Tibial nerve (tissue), 4 donors: ENCODE results near the gene APOBEC4. TPM values are rescaled to one million over a fixed set of nuclear protein-coding genes. Genes with fewer than 3 reads are reported as not detected.

Experiments
- DNase-seq, 2 donors: peaks; one replicate each; pipeline ENCODE4 v3.0.0-alpha.2; 2019; ENCODE audit warnings: low spot score in 2 of 2
- H3K27ac ChIP-seq, 4 donors: fragments of 200-600 bp; sonication (generic) in 3 of 4; one replicate each; pipeline ENCODE4 v1.5.1; 2017 to 2019; ENCODE audit warnings: mild to moderate bottlenecking in 1 of 4
- H3K27me3 ChIP-seq, 2 donors: fragments of 200-600 bp; sonication (generic) in 1 of 2; one replicate each; pipeline versions ENCODE4 v1.5.1 to v1.6.0; 2017 to 2019
- H3K36me3 ChIP-seq, 3 donors: fragments of 200-600 bp; sonication (generic); one replicate each; pipeline ENCODE4 v1.5.1; 2018 to 2019
- H3K4me1 ChIP-seq, 4 donors: fragments of 200-600 bp; sonication (generic) in 3 of 4; one replicate each; pipeline ENCODE4 v1.5.1; 2017 to 2019
- H3K4me3 ChIP-seq, 4 donors: fragments of 200-600 bp; sonication (generic) in 3 of 4; one replicate each; pipeline ENCODE4 v1.5.1; 2017 to 2019; ENCODE audit warnings: mild to moderate bottlenecking in 1 of 4, moderate library complexity in 1 of 4
- H3K9me3 ChIP-seq, 4 donors: fragments of 200-600 bp; sonication (generic) in 3 of 4; one replicate each; pipeline ENCODE4 v1.5.1; 2017 to 2019
- CTCF ChIP-seq, 5 experiments: fragments of 200-600 bp in 3 of 5; fragments of 450-650 bp in 2 of 5; sonication (generic) in 3 of 5; IDR thresholded peaks; one replicate each; pipeline ENCODE4 v1.5.1; 2016 to 2019; ENCODE audit warnings: antibody characterized with exemption in 5 of 5, mild to moderate bottlenecking in 3 of 5, moderate library complexity in 2 of 5
- EP300 ChIP-seq, 2 donors: sonication (generic); formaldehyde crosslinking; IDR thresholded peaks; one replicate each; pipeline ENCODE4 v1.6.1; 2017; ENCODE audit warnings: antibody characterized with exemption in 2 of 2, mild to moderate bottlenecking in 1 of 2
- POLR2A ChIP-seq, 2 donors: fragments of 450-650 bp; IDR thresholded peaks; one replicate each; pipeline ENCODE4 v1.6.1; 2017; ENCODE audit warnings: antibody characterized with exemption in 2 of 2, mild to moderate bottlenecking in 2 of 2, moderate library complexity in 2 of 2
- WGBS, 2 donors: methylation state at CpG; one replicate each; pipeline ENCODE4 v1.1.5; 2018; 5-methylcytosine and 5-hydroxymethylcytosine counted together
- total RNA-seq, 4 donors: library from RNA; depleted of rRNA; stranded (reverse); fragments of >200 nt; gene quantifications; one replicate each; pipeline ENCODE4 v1.1.0, GENCODE V29; 2016

APOBEC4 gene
- total RNA-seq, 4 donors from 2014 or later: not detected

- peaks cover 0 to 16% (median 0%) of the 10 kb centered on the region in 4 donors for H3K4me1 ChIP-seq
- no peaks in the 10 kb centered on the region for H3K36me3 ChIP-seq
- no peaks in the 10 kb centered on the region for H3K27me3 ChIP-seq
- no peak for DNase-seq
- 84 to 87% methylated on average over 8 of the region's 8 CpGs for WGBS, 2 donors
- H3K27ac ChIP-seq: no peak overlapping the region
- no peaks in the 10 kb centered on the region for H3K9me3 ChIP-seq
- H3K4me3 ChIP-seq: no peak overlapping the region
- no peak for TF ChIP-seq EP300 (IDR thresholded peaks at IDR 0.05)
- no peak for TF ChIP-seq POLR2A (IDR thresholded peaks at IDR 0.05)
- no peak for TF ChIP-seq CTCF (IDR thresholded peaks at IDR 0.05)
Observed at GRCh38 chr1:183648042-183648441, 5.1 kb downstream of the APOBEC4 start.

- H3K4me1 ChIP-seq: peaks cover 0 to 12% (median 0%) of the 10 kb centered on the region in 4 donors
- no peaks in the 10 kb centered on the region for H3K9me3 ChIP-seq
- H3K4me3 ChIP-seq: no peak overlapping the region
- no peak overlapping the region for H3K27ac ChIP-seq
- no peaks in the 10 kb centered on the region for H3K36me3 ChIP-seq
- DNase-seq: no peak
- H3K27me3 ChIP-seq: no peaks in the 10 kb centered on the region
- TF ChIP-seq EP300 (IDR thresholded peaks at IDR 0.05) (no peak), POLR2A (IDR thresholded peaks at IDR 0.05) (no peak), CTCF (IDR thresholded peaks at IDR 0.05) (no peak)
Observed at GRCh38 chr1:183646776-183647175, 6.3 kb downstream of the APOBEC4 start.

GRCh38 chr1:183645531-183645930, 7.6 kb downstream of the APOBEC4 start:
- Histone ChIP-seq H3K36me3 (no peaks in the 10 kb centered on the region), H3K9me3 (no peaks in the 10 kb centered on the region)

GRCh38 chr1:183642166-183642565, 10.9 kb downstream of the APOBEC4 start:
- no peak overlapping the region for H3K4me3 ChIP-seq
- H3K27me3 ChIP-seq: no peaks in the 10 kb centered on the region
- H3K36me3 ChIP-seq: no peaks in the 10 kb centered on the region
- 88 to 90% methylated on average over 3 of the region's 3 CpGs for WGBS, 2 donors
- H3K4me1 ChIP-seq: peaks cover 0 to 5% (median 0%) of the 10 kb centered on the region in 4 donors
- no peaks in the 10 kb centered on the region for H3K9me3 ChIP-seq
- TF ChIP-seq EP300 (IDR thresholded peaks at IDR 0.05) (no peak), CTCF (IDR thresholded peaks at IDR 0.05) (no peak), POLR2A (IDR thresholded peaks at IDR 0.05) (no peak)
- H3K27ac ChIP-seq: no peak overlapping the region
- DNase-seq: no peak

More at GRCh38 chr1:183645531-183645930, 7.6 kb downstream of the APOBEC4 start:
- H3K4me3 ChIP-seq: no peak overlapping the region
- DNase-seq: no peak
- H3K27me3 ChIP-seq: no peaks in the 10 kb centered on the region
- peaks cover 0 to 12% (median 0%) of the 10 kb centered on the region in 4 donors for H3K4me1 ChIP-seq
- WGBS, 2 donors: 76 to 82% methylated on average over 5 of the region's 5 CpGs
- no peak overlapping the region for H3K27ac ChIP-seq
- no peak for TF ChIP-seq EP300 (IDR thresholded peaks at IDR 0.05)
- no peak for TF ChIP-seq CTCF (IDR thresholded peaks at IDR 0.05)
- TF ChIP-seq POLR2A (IDR thresholded peaks at IDR 0.05): no peak

- WGBS, 2 donors: 54% methylated on average over 1 of the region's 1 CpG
- H3K27ac ChIP-seq: no peak overlapping the region
- TF ChIP-seq EP300 (IDR thresholded peaks at IDR 0.05): no peak
- TF ChIP-seq CTCF (IDR thresholded peaks at IDR 0.05): no peak
- no peak for TF ChIP-seq POLR2A (IDR thresholded peaks at IDR 0.05)
- no peaks in the 10 kb centered on the region for H3K36me3 ChIP-seq
- no peaks in the 10 kb centered on the region for H3K27me3 ChIP-seq
- no peak overlapping the region for H3K4me3 ChIP-seq
- no peak for DNase-seq
- peaks cover 0 to 9% (median 0%) of the 10 kb centered on the region in 4 donors for H3K4me1 ChIP-seq
- no peaks in the 10 kb centered on the region for H3K9me3 ChIP-seq
Observed at GRCh38 chr1:183640193-183640592, 12.9 kb downstream of the APOBEC4 start.
